Ascending aorta (tissue), 2 donors: ENCODE data around the gene TSC22D2. TPM values are rescaled to one million over a fixed set of nuclear protein-coding genes. Genes with fewer than 3 reads are reported as not detected.

Source experiments
- DNase-seq, 2 donors: peaks; one replicate each; pipeline ENCODE4 v3.0.0-alpha.2; 2019; ENCODE audit warnings: low spot score in 2 of 2
- H3K27ac ChIP-seq, 2 donors: fragments of 200-600 bp; sonication (generic); one replicate each; pipeline ENCODE4 v1.5.1; 2016 to 2017; ENCODE audit warnings: mild to moderate bottlenecking in 1 of 2
- H3K27me3 ChIP-seq: fragments of 200-600 bp; sonication (generic); one replicate; pipeline ENCODE4 v1.5.1; 2017
- H3K36me3 ChIP-seq, 2 donors: fragments of 200-600 bp; sonication (generic); one replicate each; pipeline ENCODE4 v1.5.1; 2016
- H3K4me1 ChIP-seq, 2 donors: fragments of 200-600 bp; sonication (generic); one replicate each; pipeline ENCODE4 v1.5.1; 2016 to 2017; ENCODE audit warnings: mild to moderate bottlenecking in 1 of 2
- H3K4me3 ChIP-seq, 2 donors: fragments of 200-600 bp; sonication (generic); one replicate each; pipeline ENCODE4 v1.5.1; 2016 to 2017; ENCODE audit warnings: mild to moderate bottlenecking in 1 of 2
- H3K9me3 ChIP-seq, 2 donors: fragments of 200-600 bp; sonication (generic); one replicate each; pipeline ENCODE4 v1.5.1; 2016
- CTCF ChIP-seq, 3 experiments: fragments of 200-600 bp in 2 of 3; fragments of 450-650 bp in 1 of 3; sonication (generic) in 2 of 3; IDR thresholded peaks; one replicate each; pipeline ENCODE4 v1.5.1; 2016 to 2019; ENCODE audit warnings: antibody characterized with exemption in 3 of 3, mild to moderate bottlenecking in 1 of 3, moderate library complexity in 1 of 3
- intact Hi-C: fragments of 100-400 bp; cut with DNase I; formaldehyde crosslinking; loops from one replicate; pipeline ENCODE4 v1.15.1; 2023
- total RNA-seq: library from RNA; depleted of rRNA; stranded (reverse); fragments of >200 nt; gene quantifications from one replicate; pipeline ENCODE4 v1.1.0, GENCODE V29; 2016

The TSC22D2 gene
- total RNA-seq, 1 donor from 2014 or later, result 17.9 TPM

GRCh38 chr3:150394606-150395005, 13.5 kb upstream of the TSC22D2 start:
- Histone ChIP-seq H3K4me3 (no peak overlapping the region), H3K36me3 (no peaks in the 10 kb centered on the region), H3K27ac (no peak overlapping the region), H3K4me1 (no peaks in the 10 kb centered on the region), H3K27me3 (no peaks in the 10 kb centered on the region), H3K9me3 (no peaks in the 10 kb centered on the region)
- intact Hi-C loops, result no loop called here
- no peak for TF ChIP-seq CTCF (IDR thresholded peaks at IDR 0.05)
- no peak for DNase-seq

- Histone ChIP-seq H3K9me3 (no peaks in the 10 kb centered on the region), H3K27ac (no peak overlapping the region), H3K27me3 (no peaks in the 10 kb centered on the region), H3K4me3 (no peak overlapping the region), H3K4me1 (no peaks in the 10 kb centered on the region), H3K36me3 (no peaks in the 10 kb centered on the region)
- DNase-seq, result no peak
- intact Hi-C loops, result no loop called here
- no peak for TF ChIP-seq CTCF (IDR thresholded peaks at IDR 0.05)
Measured at GRCh38 chr3:150396491-150396890, 11.6 kb upstream of the TSC22D2 start.

GRCh38 chr3:150396956-150397550, 11.0 kb upstream of the TSC22D2 start:
- intact Hi-C loops, result no loop called here
- Histone ChIP-seq H3K36me3 (no peaks in the 10 kb centered on the region), H3K4me3 (no peak overlapping the region), H3K27me3 (no peaks in the 10 kb centered on the region), H3K27ac (no peak overlapping the region), H3K9me3 (no peaks in the 10 kb centered on the region), H3K4me1 (no peaks in the 10 kb centered on the region)
- TF ChIP-seq CTCF (IDR thresholded peaks at IDR 0.05), result no peak
- no peak for DNase-seq

GRCh38 chr3:150399060-150399459, 9.0 kb upstream of the TSC22D2 start:
- H3K4me3 ChIP-seq, result no peak overlapping the region
- TF ChIP-seq CTCF (IDR thresholded peaks at IDR 0.05), result no peak
- H3K27ac ChIP-seq, result no peak overlapping the region
- no peak for DNase-seq
- H3K27me3 ChIP-seq, result no peaks in the 10 kb centered on the region
- no peaks in the 10 kb centered on the region for H3K9me3 ChIP-seq
- intact Hi-C loops, result no loop called here
- no peaks in the 10 kb centered on the region for H3K36me3 ChIP-seq
- H3K4me1 ChIP-seq, result no peaks in the 10 kb centered on the region

- no peak for TF ChIP-seq CTCF (IDR thresholded peaks at IDR 0.05)
- H3K9me3 ChIP-seq, result no peaks in the 10 kb centered on the region
- H3K4me3 ChIP-seq, result no peak overlapping the region
- no peaks in the 10 kb centered on the region for H3K27me3 ChIP-seq
- H3K27ac ChIP-seq, result no peak overlapping the region
- H3K36me3 ChIP-seq, result no peaks in the 10 kb centered on the region
- no peaks in the 10 kb centered on the region for H3K4me1 ChIP-seq
- DNase-seq, result no peak
- intact Hi-C loops, result loop anchor here (10.0 kb wide), 1 partner anchor 586 kb away; the partner anchor contains the start of gene RNF13
Measured at GRCh38 chr3:150401285-150401684, 6.8 kb upstream of the TSC22D2 start.

GRCh38 chr3:150402217-150402616, 5.9 kb upstream of the TSC22D2 start:
- no peak overlapping the region for H3K27ac ChIP-seq
- intact Hi-C loops, result loop anchor here (10.0 kb wide), 1 partner anchor 587 kb away; the partner anchor contains the start of gene RNF13
- TF ChIP-seq CTCF (IDR thresholded peaks at IDR 0.05), result no peak
- H3K9me3 ChIP-seq, result no peaks in the 10 kb centered on the region
- H3K4me3 ChIP-seq, result no peak overlapping the region
- DNase-seq, result no peak
- no peaks in the 10 kb centered on the region for H3K36me3 ChIP-seq
- H3K4me1 ChIP-seq, result peaks cover 0 to 3% of the 10 kb centered on the region in 2 donors
- H3K27me3 ChIP-seq, result no peaks in the 10 kb centered on the region
